HG03159 (cell line): ENCODE data around the gene SHROOM1.

Experiments
- ATAC-seq: cut with Tn5 transposase; IDR thresholded peaks from one replicate; pipeline ENCODE4 v1.9.1; 2021; ENCODE audit warnings: mild to moderate bottlenecking, moderate library complexity; ENCODE audit not compliant: unreplicated experiment

Gene SHROOM1

GRCh38 chr5:132781029-132781428 lies 49.4 kb downstream of the SHROOM1 start:
- no peak for ATAC-seq

- ATAC-seq, result no peak
Observed at GRCh38 chr5:132780577-132780976, 49.9 kb downstream of the SHROOM1 start.

- no peak for ATAC-seq
Observed at GRCh38 chr5:132779961-132780360, 50.5 kb downstream of the SHROOM1 start.

GRCh38 chr5:132778856-132779255 lies 51.6 kb downstream of the SHROOM1 start:
- ATAC-seq, result no peak

- no peak for ATAC-seq
Observed at GRCh38 chr5:132778129-132778528, 52.3 kb downstream of the SHROOM1 start.

- ATAC-seq, result peak; percentile 56
Observed at GRCh38 chr5:132777209-132778069, 53.0 kb downstream of the SHROOM1 start, which contains the start of gene SEPTIN8. Gene SEPTIN8 (minus strand): TSS chr5:132777239. CDS start chr5:132777137, 102 bp downstream.

GRCh38 chr5:132776938-132777208 lies 53.6 kb downstream of the SHROOM1 start:
- ATAC-seq, result peak; percentile 41

- ATAC-seq, result peak; percentile 24
Observed at GRCh38 chr5:132776131-132776937, 54.1 kb downstream of the SHROOM1 start.

GRCh38 chr5:132775476-132775961 lies 54.9 kb downstream of the SHROOM1 start:
- no peak for ATAC-seq

- ATAC-seq, result no peak
Observed at GRCh38 chr5:132774896-132775295, 55.6 kb downstream of the SHROOM1 start.

- ATAC-seq, result no peak
Observed at GRCh38 chr5:132774406-132774805, 56.0 kb downstream of the SHROOM1 start.

- ATAC-seq, result no peak
Observed at GRCh38 chr5:132773601-132774355, 56.7 kb downstream of the SHROOM1 start.

GRCh38 chr5:132773114-132773513 lies 57.3 kb downstream of the SHROOM1 start:
- ATAC-seq, result no peak

GRCh38 chr5:132772291-132773070 lies 58.0 kb downstream of the SHROOM1 start:
- no peak for ATAC-seq
